H1 (cell line): ENCODE results near the gene STARD8. TPM values are rescaled to one million over a fixed set of nuclear protein-coding genes. Genes with fewer than 3 reads are reported as not detected.
A peak's percentile ranks its signal among the peaks of the same experiment; 100 is the strongest.

Experiments
- CTCF ChIA-PET: fragments of 300-600 bp; sonication (Branson Sonifier 250); formaldehyde crosslinking; loops from one replicate; lab custom pipeline; 2021; ENCODE audit not compliant: partially characterized antibody; lab: Charles Lee
- POLR2A ChIA-PET: fragments of 300-600 bp; sonication (Branson Sonifier 250); formaldehyde crosslinking; loops from one replicate; lab custom pipeline; 2021; ENCODE audit warnings: inconsistent platforms; ENCODE audit not compliant: partially characterized antibody; lab: Charles Lee
- DNase-seq, 2 experiments: peaks; one replicate each; pipeline versions ENCODE4 v3.0.0 to v3.0.0-alpha.2; 2010 to 2022; ENCODE audit warnings: low spot score in 2 of 2, low read depth in 1 of 2, mixed read lengths in 1 of 2
- FAIRE-seq: peaks from 2 replicates; lab custom pipeline; 2011; peaks lifted over from hg19 to GRCh38; lab: Jason Lieb, UNC
- H2AFZ ChIP-seq: 2 replicates; pipeline ENCODE4 v1.8.1; 2012; ENCODE audit warnings: low read length, inconsistent platforms
- H2AK5ac ChIP-seq: 2 replicates; pipeline ENCODE4 v1.6.1; 2013; ENCODE audit warnings: low read depth, low read length
- H2BK120ac ChIP-seq: replicated peaks from 2 replicates; pipeline ENCODE3; 2013; ENCODE audit warnings: low read depth, low read length, inconsistent platforms
- H2BK12ac ChIP-seq: 2 replicates; pipeline ENCODE4 v1.6.1; 2013; ENCODE audit warnings: low read depth, low read length
- H2BK15ac ChIP-seq: 2 replicates; pipeline ENCODE4 v1.6.1; 2013; ENCODE audit warnings: low read length
- H2BK20ac ChIP-seq: 2 replicates; pipeline ENCODE4 v1.6.1; 2013; ENCODE audit warnings: low read length
- H2BK5ac ChIP-seq: 2 replicates; pipeline ENCODE4 v1.6.1; 2013; ENCODE audit warnings: low read depth, low read length
- H3K14ac ChIP-seq: 2 replicates; pipeline ENCODE4 v1.6.1; 2013; ENCODE audit warnings: inconsistent platforms; ENCODE audit not compliant: insufficient read length
- H3K18ac ChIP-seq: 2 replicates; pipeline ENCODE4 v1.6.1; 2013; ENCODE audit warnings: low read length; ENCODE audit errors: extremely low read depth
- H3K23ac ChIP-seq: 2 replicates; pipeline ENCODE4 v1.6.1; 2013; ENCODE audit warnings: inconsistent platforms; ENCODE audit not compliant: insufficient read length
- H3K23me2 ChIP-seq: 2 replicates; pipeline ENCODE4 v1.6.1; 2013; ENCODE audit warnings: low read depth, low read length
- H3K27ac ChIP-seq: 2 replicates; pipeline ENCODE4 v1.6.1; 2011; ENCODE audit warnings: low read depth, low read length, inconsistent platforms
- H3K27me3 ChIP-seq, 4 experiments: replicated peaks in 1 of 4; 1 replicate in 1 of 4; 2 replicates in 3 of 4; pipeline versions ENCODE4 v1.6.1 to v1.8.1; 2011 to 2013; ENCODE audit warnings: low read length in 3 of 4, mild to moderate bottlenecking in 3 of 4, inconsistent platforms in 2 of 4, mixed read lengths in 2 of 4, moderate library complexity in 1 of 4; ENCODE audit not compliant: control insufficient read depth in 3 of 4, insufficient read depth in 3 of 4; ENCODE audit errors: extremely low read depth in 1 of 4
- H3K36me3 ChIP-seq, 4 experiments: 2 replicates each; pipeline versions ENCODE4 v1.6.1 to v1.8.1; 2011 to 2013; ENCODE audit warnings: mild to moderate bottlenecking in 4 of 4, low read length in 3 of 4, moderate library complexity in 2 of 4, control low read depth in 1 of 4, inconsistent platforms in 1 of 4; ENCODE audit not compliant: insufficient read depth in 4 of 4, control insufficient read depth in 2 of 4
- H3K4ac ChIP-seq: replicated peaks from 2 replicates; pipeline ENCODE3; 2013; ENCODE audit warnings: low read length, low read depth, mixed read lengths, inconsistent platforms; ENCODE audit not compliant: insufficient read length
- H3K4me1 ChIP-seq, 4 experiments: replicated peaks in 1 of 4; 1 replicate in 1 of 4; 2 replicates in 3 of 4; pipeline versions ENCODE4 v1.6.1 to v1.8.1; 2011 to 2013; ENCODE audit warnings: low read length in 3 of 4, inconsistent platforms in 2 of 4, mixed read lengths in 1 of 4; ENCODE audit not compliant: insufficient read depth in 4 of 4, control insufficient read depth in 3 of 4
- H3K4me2 ChIP-seq, 2 experiments: 2 replicates each; pipeline versions ENCODE4 v1.6.1 to v1.8.1; 2011 to 2013; ENCODE audit warnings: low read depth in 2 of 2, low read length in 2 of 2, control low read depth in 1 of 2, inconsistent platforms in 1 of 2, mild to moderate bottlenecking in 1 of 2; ENCODE audit not compliant: insufficient read depth in 1 of 2
- H3K4me3 ChIP-seq, 4 experiments: fragments of 200-600, 300-600 bp in 1 of 4; sonication (generic), shearing (Covaris generic), sonication (Bioruptor Twin) in 1 of 4; 2 replicates each; pipeline versions ENCODE4 v1.5.1 to v1.8.1; 2011 to 2016; ENCODE audit warnings: low read length in 4 of 4, low read depth in 3 of 4, control low read depth in 2 of 4, inconsistent platforms in 2 of 4, mild to moderate bottlenecking in 2 of 4, mixed read lengths in 1 of 4, moderate library complexity in 1 of 4; ENCODE audit not compliant: insufficient read depth in 2 of 4; ENCODE audit errors: extremely low read depth in 1 of 4
- H3K56ac ChIP-seq: replicated peaks from 2 replicates; pipeline ENCODE3; 2013; ENCODE audit warnings: low read depth, mild to moderate bottlenecking, mixed read lengths, low read length, inconsistent platforms; ENCODE audit not compliant: insufficient read length
- H3K79me1 ChIP-seq: 2 replicates; pipeline ENCODE4 v1.6.1; 2013; ENCODE audit warnings: low read depth, low read length, control low read depth
- H3K79me2 ChIP-seq, 2 experiments: 2 replicates each; pipeline versions ENCODE4 v1.6.1 to v1.8.1; 2012 to 2013; ENCODE audit warnings: low read length in 2 of 2, mild to moderate bottlenecking in 2 of 2, inconsistent platforms in 1 of 2; ENCODE audit not compliant: insufficient read depth in 2 of 2, control insufficient read depth in 1 of 2
- H3K9ac ChIP-seq, 4 experiments: replicated peaks in 1 of 4; 1 replicate in 1 of 4; 2 replicates in 3 of 4; pipeline versions ENCODE4 v1.6.1 to v1.8.1; 2011 to 2013; ENCODE audit warnings: low read depth in 3 of 4, low read length in 3 of 4, control low read depth in 2 of 4, mild to moderate bottlenecking in 2 of 4, moderate library complexity in 2 of 4, inconsistent platforms in 1 of 4; ENCODE audit errors: extremely low read depth in 1 of 4
- H3K9me3 ChIP-seq, 2 experiments: 2 replicates each; pipeline versions ENCODE4 v1.6.1 to v1.8.1; 2012 to 2013; ENCODE audit warnings: mild to moderate bottlenecking in 2 of 2, moderate library complexity in 2 of 2, control low read depth in 1 of 2, inconsistent platforms in 1 of 2, low read depth in 1 of 2, low read length in 1 of 2, mixed read lengths in 1 of 2; ENCODE audit not compliant: insufficient read depth in 2 of 2
- H4K20me1 ChIP-seq, 2 experiments: replicated peaks in 1 of 2; 2 replicates each; pipeline versions ENCODE3 to v1.8.1; 2011 to 2013; ENCODE audit warnings: inconsistent platforms in 2 of 2, low read length in 2 of 2, mild to moderate bottlenecking in 1 of 2; ENCODE audit not compliant: insufficient read depth in 2 of 2, control insufficient read depth in 1 of 2
- H4K5ac ChIP-seq: 2 replicates; pipeline ENCODE4 v1.6.1; 2013; ENCODE audit warnings: low read length, low read depth, mixed read lengths, inconsistent platforms; ENCODE audit not compliant: insufficient read length
- H4K8ac ChIP-seq: 2 replicates; pipeline ENCODE4 v1.8.0; 2013; ENCODE audit warnings: mild to moderate bottlenecking, moderate library complexity, low read length, inconsistent platforms; ENCODE audit not compliant: insufficient read depth; ENCODE audit errors: extremely low read depth
- H4K91ac ChIP-seq: replicated peaks from 2 replicates; pipeline ENCODE3; 2013; ENCODE audit warnings: low read length, mixed read lengths, inconsistent platforms; ENCODE audit not compliant: insufficient read length
- CBX8 ChIP-seq: fragments of 300-800, 300-1000 bp; sonication (generic); IDR thresholded peaks from 2 replicates; pipeline ENCODE4 v1.7.1; 2016; ENCODE audit warnings: low read depth, low read length, borderline replicate concordance
- EP300 ChIP-seq, 2 experiments: IDR thresholded peaks; 1 replicate in 1 of 2; 2 replicates in 1 of 2; pipeline ENCODE4 v1.6.1; 2011 to 2012; ENCODE audit warnings: low read depth in 2 of 2, low read length in 2 of 2, mild to moderate bottlenecking in 2 of 2, borderline replicate concordance in 1 of 2, inconsistent platforms in 1 of 2, moderate library complexity in 1 of 2
- FOSL1 ChIP-seq: IDR thresholded peaks from 2 replicates; pipeline ENCODE4 v1.6.1; 2011; ENCODE audit warnings: mild to moderate bottlenecking, low read depth, low read length, moderate library complexity; ENCODE audit not compliant: insufficient read depth
- JUND ChIP-seq: IDR thresholded peaks from 2 replicates; pipeline ENCODE4 v1.6.1; 2011; ENCODE audit warnings: mild to moderate bottlenecking, improper control_type of control experiment, low read length
- MAX ChIP-seq: IDR thresholded peaks from 2 replicates; pipeline ENCODE4 v1.6.1; 2012; ENCODE audit warnings: inconsistent platforms
- POU5F1 ChIP-seq: IDR thresholded peaks from 2 replicates; pipeline ENCODE4 v1.6.1; 2011; ENCODE audit warnings: low read depth, mild to moderate bottlenecking, low read length, moderate library complexity
- SIN3A ChIP-seq, 2 experiments: IDR thresholded peaks in 1 of 2; conservative IDR thresholded peaks in 1 of 2; 2 replicates each; pipeline ENCODE4 v1.6.1; 2011 to 2012; ENCODE audit warnings: low read length in 2 of 2, improper control_type of control experiment in 1 of 2, low read depth in 1 of 2, mild to moderate bottlenecking in 1 of 2
- SIRT6 ChIP-seq: IDR thresholded peaks from one replicate; pipeline ENCODE4 v1.7.1; 2012; ENCODE audit warnings: low read length, inconsistent platforms
- SP2 ChIP-seq: IDR thresholded peaks from 2 replicates; pipeline ENCODE4 v1.6.1; 2012; ENCODE audit warnings: mild to moderate bottlenecking, low read length, inconsistent platforms
- WGBS, 2 experiments: shearing (Covaris generic) in 1 of 2; methylation state at CpG; one replicate each; pipeline versions ENCODE4 v1.1.6 to v1.1.7; 2013 to 2015; ENCODE audit warnings: low lambda C conversion rate in 2 of 2, mixed read lengths in 2 of 2, inconsistent platforms in 1 of 2, low coverage in 1 of 2, missing lambda C conversion rate in 1 of 2; ENCODE audit not compliant: insufficient replicate concordance in 2 of 2, insufficient coverage in 1 of 2, insufficient read length in 1 of 2; ENCODE audit errors: extremely low coverage in 1 of 2, missing lambda C conversion rate in 1 of 2; 5-methylcytosine and 5-hydroxymethylcytosine counted together
- polyA plus RNA-seq, 7 experiments: library from polyadenylated mRNA; depleted of rRNA in 3 of 7; stranded (reverse) in 5 of 7; unstranded in 2 of 7; fragments of >200 nt in 5 of 7; fragments of 200-250 nt in 2 of 7; gene quantifications; 1 replicate in 5 of 7; 2 replicates in 1 of 7; 4 replicates in 1 of 7; pipeline versions ENCODE4 v1.2.1 to v1.2.3, GENCODE V29; 2011 to 2013; ENCODE audit warnings: missing spikeins in 2 of 7, mixed read lengths in 2 of 7
- total RNA-seq: library from RNA; stranded (reverse); fragmentation: NEBNext Ultra II Directional; extraction: Animal tissue kit (Norgen Biotek cat#: 25700); gene quantifications from 2 replicates; pipeline ENCODE4 v1.2.1, GENCODE V29; 2021

STARD8 gene
- total and polyA plus RNA-seq, 2 of the 8 experiments (the other 6 are each of a cell fraction or from before 2014, with no cell fraction given): 1.8 to 3.8 TPM

DNA sequence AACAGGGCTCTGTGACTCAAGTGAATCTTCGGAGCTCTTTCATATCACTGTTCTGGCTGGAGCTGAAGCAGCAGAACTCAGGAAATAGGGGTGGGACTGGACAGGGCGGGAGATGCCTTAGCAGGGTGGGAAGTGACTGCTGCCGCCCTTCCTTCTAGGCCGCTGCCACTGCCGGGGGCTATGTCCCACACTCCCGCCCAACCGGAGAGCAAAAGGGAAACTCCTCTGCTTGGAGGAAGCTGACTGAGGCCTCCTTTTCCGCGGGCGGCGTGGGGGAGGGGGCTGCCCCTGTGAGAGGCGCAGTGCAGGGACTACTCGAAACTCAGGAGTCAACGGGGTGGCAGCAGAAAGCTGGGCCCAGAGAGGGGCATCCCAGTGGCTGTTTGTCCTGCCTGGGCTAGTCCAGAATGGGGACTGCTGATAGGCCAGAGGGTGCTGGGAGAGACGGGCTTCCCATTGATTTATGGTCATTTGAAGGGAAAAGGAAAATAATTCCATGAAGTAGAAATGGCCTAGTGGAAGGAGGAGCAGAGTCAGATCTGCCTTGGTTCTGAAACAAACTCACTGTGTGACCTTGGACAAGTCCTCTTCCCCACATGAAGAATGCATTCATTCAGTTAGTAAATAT, 36.9 kb downstream of the STARD8 start:
- no peak overlapping the region for H4K5ac ChIP-seq
- no peak overlapping the region for H2AFZ ChIP-seq
- H3K36me3 ChIP-seq: no peaks in the 10 kb centered on the region
- no peak overlapping the region for H3K18ac ChIP-seq
- H3K23me2 ChIP-seq: no peaks in the 10 kb centered on the region
- H2BK15ac ChIP-seq: no peak overlapping the region; the same call in 1 of the 2 replicates
- H4K8ac ChIP-seq: no peak overlapping the region
- peaks cover 2 to 11% (median 7%) of the 10 kb centered on the region in 4 experiments for H3K4me1 ChIP-seq
- no peak overlapping the region for H3K56ac ChIP-seq
- peaks cover 0 to 11% (median 7%) of the 10 kb centered on the region in 4 experiments; a peak in 3 of 7 replicates for H3K27me3 ChIP-seq
- H3K27ac ChIP-seq: no peak overlapping the region
- H3K4me2 ChIP-seq: peak overlapping the region in 1 of 2 experiments; percentile 13; a peak in 1 of 4 replicates
- no peaks in the 10 kb centered on the region for H4K20me1 ChIP-seq
- H2BK5ac ChIP-seq: no peak overlapping the region
- no peaks in the 10 kb centered on the region for H3K79me1 ChIP-seq
- FAIRE-seq (no peak), DNase-seq (peak in 1 of 2 experiments; percentile 51)
- WGBS, 2 experiments: 67% methylated on average over 2 of the region's 15 CpGs; no CpG with 5 or more reads in 1 of the 2 experiments
- H4K91ac ChIP-seq: no peak overlapping the region
- no peak overlapping the region for H3K4me3 ChIP-seq
- no peaks in the 10 kb centered on the region for H3K9me3 ChIP-seq
- H3K79me2 ChIP-seq: no peaks in the 10 kb centered on the region
- no peak overlapping the region for H3K14ac ChIP-seq
- H3K23ac ChIP-seq: no peak overlapping the region
- H3K9ac ChIP-seq: no peak overlapping the region
- no peak overlapping the region for H2BK120ac ChIP-seq
- no peak for TF ChIP-seq SIN3A (conservative IDR thresholded peaks at IDR 0.05 in 1 of 2, IDR thresholded peaks at IDR 0.05 in 1 of 2; ENCODE audit: low read depth in 1 of 2, low read length in 2 of 2)
- no peak for TF ChIP-seq SIRT6
- TF ChIP-seq EP300 (IDR thresholded peaks at IDR 0.05; ENCODE audit: borderline replicate concordance in 1 of 2, low read depth in 2 of 2, low read length in 2 of 2): no peak
- TF ChIP-seq JUND: no peak
- TF ChIP-seq MAX: no peak
- TF ChIP-seq SP2: no peak
- no peak for TF ChIP-seq POU5F1
- no peak for TF ChIP-seq FOSL1
- no peak for TF ChIP-seq CBX8
- CTCF ChIA-PET: interaction anchor here (1.0 to 1.5 kb wide), 5 partner anchors 9 to 36 kb away, joined by 3 to 4 read pairs (median 3); no protein-coding TSS in a partner anchor
- POLR2A ChIA-PET: interaction anchor here (0.8 kb wide), 1 partner anchor 15 kb away, joined by 3 read pairs; no protein-coding TSS in a partner anchor
- H2BK12ac ChIP-seq: 0 out of 2 replicates have a peak overlapping the region, but pooled peaks have one; percentile 17
- no peak overlapping the region for H3K4ac ChIP-seq
- H2AK5ac ChIP-seq: no peak overlapping the region
- no peak overlapping the region for H2BK20ac ChIP-seq
